ENCODE results near the gene SPOP.

- TF ChIP-seq POLR3A (IDR thresholded peaks at IDR 0.05; ENCODE audit: borderline replicate concordance, extremely low read depth, insufficient read depth, insufficient read length): no peak
- no peak for TF ChIP-seq NEUROD1 (IDR thresholded peaks at IDR 0.05; ENCODE audit: borderline replicate concordance, low read depth, low read length, partially characterized antibody)
- TF ChIP-seq ZFP36 (IDR thresholded peaks at IDR 0.05; ENCODE audit: low read depth, low read length, partially characterized antibody): no peak
- no peak for TF ChIP-seq E2F4 (CRISPR knock-in tag; IDR thresholded peaks at IDR 0.05; ENCODE audit: low read depth)
- no peak for TF ChIP-seq POLR2AphosphoS5 (IDR thresholded peaks at IDR 0.05; ENCODE audit: control insufficient read depth, insufficient read depth, low read depth, low read length)
- no peak for TF ChIP-seq CTCF (IDR thresholded peaks at IDR 0.05 in 2 of 3, conservative IDR thresholded peaks at IDR 0.05 in 1 of 3; ENCODE audit: insufficient read depth in 2 of 3, low read depth in 1 of 3, low read length in 3 of 3)
- TF ChIP-seq PRDM10 (IDR thresholded peaks at IDR 0.05; ENCODE audit: partially characterized antibody): no peak
- TF ChIP-seq PREB (CRISPR knock-in tag; IDR thresholded peaks at IDR 0.05): no peak
- TF ChIP-seq BRCA1 (IDR thresholded peaks at IDR 0.05): no peak
- no peak for TF ChIP-seq BRCA1 (CRISPR knock-in tag; IDR thresholded peaks at IDR 0.05)
- no peak for TF ChIP-seq SRSF1 (IDR thresholded peaks at IDR 0.05; ENCODE audit: low read depth, low read length)
- no peak for TF ChIP-seq NRF1 (conservative IDR thresholded peaks at IDR 0.05 in 1 of 2, IDR thresholded peaks at IDR 0.05 in 1 of 2)
Measured at GRCh38 chr17:49567104-49567521, 110.8 kb downstream of the SPOP start.
